MV-4-11 (cell line): ENCODE measurements around the gene FRMD4A.
"Not testable (repeated sequence)": the region's sequence is repeated elsewhere in the genome, so short reads cannot be mapped to it uniquely, and the experiment has no call there.

Source experiments
- DNase-seq: peaks from one replicate; lab custom pipeline; 2025; lab: John Stamatoyannopoulos, UW

The FRMD4A gene

DNA sequence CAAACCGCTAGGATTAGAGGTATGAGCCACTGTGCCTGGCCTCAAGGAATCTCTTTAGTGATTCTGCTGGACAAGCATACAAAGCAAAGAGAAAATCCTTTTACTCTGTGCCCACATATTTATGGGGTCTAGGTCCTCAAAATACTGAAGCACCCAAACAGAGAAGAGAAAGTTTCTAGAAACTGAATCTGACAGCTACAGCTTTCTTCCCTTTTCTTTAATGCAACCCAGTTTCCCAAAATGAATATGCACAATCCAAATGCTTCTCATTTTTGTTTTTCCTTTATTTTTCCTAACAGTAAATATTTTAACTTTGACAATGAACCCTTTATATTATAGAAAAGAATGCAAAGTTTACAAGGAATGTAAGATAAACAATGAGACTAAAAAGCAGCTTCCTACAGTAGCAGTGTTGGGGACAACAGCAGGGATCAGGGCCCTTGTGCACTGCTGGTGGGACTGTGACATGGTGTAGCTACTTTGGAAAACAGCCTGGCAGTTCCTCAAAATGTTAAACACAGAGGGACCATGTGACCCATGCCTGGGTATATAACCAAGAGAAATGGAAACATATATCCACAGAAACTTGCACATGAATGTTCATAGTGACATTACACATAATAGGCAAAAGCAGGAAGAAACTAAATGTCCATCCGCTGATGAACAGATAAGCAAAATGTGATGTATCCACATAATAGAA, 418.8 kb downstream of the FRMD4A start:
- DNase-seq, result peak; percentile 34

DNA sequence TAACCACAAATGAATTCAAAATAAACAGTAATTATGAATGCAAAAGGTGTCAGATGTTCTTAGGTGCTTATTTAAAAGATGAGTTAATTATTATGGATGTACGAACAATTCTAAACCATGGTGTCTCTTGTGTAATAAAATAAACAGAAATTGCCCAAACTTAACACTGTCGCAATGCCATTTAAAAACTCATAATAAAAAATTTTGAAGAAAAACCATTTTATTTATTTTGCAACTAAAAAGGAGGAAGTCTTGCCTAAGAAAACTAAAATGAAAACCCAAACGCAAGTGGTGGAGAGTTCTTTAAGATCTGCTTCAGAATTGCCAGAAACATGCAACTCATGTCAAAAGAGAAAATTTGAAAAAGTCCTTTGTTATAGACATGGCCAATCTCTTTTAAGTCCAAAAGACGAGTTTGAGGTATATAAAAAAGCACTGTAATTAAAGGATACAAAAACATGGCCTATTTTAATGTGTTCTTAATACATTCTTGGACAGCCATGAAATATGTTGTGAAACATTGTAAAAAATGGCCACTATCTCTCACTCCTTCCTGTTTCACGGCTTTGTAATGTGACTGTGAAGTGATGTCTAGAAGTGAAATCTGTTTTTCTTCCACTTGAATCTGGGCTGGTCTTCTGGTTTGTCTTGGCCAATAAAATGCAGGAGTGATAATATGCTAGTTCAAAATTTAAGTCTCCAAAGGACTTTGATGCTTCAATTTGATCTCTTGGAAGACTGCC, 421.0 kb downstream of the FRMD4A start:
- DNase-seq, result peak; percentile 67

DNA sequence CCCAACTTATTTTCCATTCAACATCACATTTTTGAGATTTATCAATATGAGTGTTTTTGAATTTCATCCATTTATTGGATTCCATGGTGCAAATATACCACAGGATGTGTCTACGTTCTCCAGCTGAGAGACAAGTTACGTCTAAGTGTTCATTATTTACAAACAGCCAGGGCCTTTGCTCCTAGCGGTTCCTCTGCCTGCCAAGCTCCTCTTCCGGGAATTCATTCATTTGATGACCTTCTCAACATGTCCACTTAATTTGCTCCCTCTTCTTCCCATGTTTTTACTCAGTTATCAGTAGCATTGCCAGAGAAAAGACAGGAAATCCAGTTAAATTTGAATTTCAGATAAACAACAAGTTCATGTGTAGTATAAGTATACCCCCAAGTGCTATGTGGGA, 422.2 kb downstream of the FRMD4A start:
- DNase-seq, result no peak

DNA sequence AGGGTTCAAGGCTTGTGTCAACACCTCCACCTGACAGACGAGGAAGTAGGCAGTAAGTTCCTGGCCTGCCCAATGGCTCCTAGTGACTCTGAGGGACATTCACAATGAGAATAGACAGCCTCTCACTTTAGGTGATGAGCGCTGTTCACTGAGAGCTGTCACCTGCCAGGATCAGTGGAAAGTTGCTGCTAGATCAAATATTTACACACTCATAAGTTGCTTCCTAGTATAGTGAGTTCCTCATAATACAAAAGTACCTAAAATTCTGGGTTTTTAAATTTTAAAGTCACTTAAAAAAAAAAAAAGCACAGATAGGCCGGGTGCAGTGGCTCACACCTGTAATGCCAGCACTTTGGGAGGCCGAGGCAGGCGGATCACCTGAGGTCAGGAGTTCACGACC, 423.2 kb downstream of the FRMD4A start:
- DNase-seq, result no peak

DNA sequence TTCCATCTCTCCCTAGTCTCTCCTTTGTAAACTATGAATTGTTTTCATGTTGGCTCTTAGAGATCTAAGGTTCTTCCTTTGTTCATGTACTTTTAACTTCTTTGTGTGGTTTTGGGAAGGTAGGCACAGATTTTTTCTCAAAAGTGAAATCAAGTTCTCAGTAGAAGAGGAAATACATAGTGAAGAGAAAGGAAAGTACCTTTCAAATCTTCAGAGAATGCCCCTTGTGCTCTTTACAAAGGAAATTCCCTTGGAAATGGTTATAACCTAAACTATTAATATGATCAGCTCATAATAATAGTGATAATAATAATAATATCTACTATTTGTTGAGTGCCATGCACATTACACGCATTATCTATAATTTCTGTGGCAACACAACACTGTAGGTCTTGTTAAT, 425.4 kb downstream of the FRMD4A start:
- DNase-seq, result no peak

DNA sequence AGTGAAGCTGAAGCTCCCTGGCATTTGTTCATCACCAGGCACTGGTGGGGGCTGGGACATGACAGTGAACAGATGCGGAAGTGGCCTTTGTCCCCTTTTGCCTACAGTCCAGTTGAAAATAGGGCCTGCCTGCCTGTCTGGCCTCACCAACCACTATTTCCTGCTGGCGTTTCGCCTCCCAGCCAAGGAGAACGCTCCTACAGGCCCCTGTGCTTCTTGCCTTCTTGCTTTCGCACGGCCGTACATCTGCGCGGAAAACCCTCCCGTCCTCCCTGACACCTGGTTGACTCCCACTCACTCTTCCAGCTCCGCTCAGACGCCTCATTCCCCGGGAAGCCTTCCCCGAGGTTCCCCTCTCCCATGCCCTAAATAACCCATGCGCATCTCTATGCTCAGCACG, 426.7 kb downstream of the FRMD4A start:
- peak; percentile 18 for DNase-seq

DNA sequence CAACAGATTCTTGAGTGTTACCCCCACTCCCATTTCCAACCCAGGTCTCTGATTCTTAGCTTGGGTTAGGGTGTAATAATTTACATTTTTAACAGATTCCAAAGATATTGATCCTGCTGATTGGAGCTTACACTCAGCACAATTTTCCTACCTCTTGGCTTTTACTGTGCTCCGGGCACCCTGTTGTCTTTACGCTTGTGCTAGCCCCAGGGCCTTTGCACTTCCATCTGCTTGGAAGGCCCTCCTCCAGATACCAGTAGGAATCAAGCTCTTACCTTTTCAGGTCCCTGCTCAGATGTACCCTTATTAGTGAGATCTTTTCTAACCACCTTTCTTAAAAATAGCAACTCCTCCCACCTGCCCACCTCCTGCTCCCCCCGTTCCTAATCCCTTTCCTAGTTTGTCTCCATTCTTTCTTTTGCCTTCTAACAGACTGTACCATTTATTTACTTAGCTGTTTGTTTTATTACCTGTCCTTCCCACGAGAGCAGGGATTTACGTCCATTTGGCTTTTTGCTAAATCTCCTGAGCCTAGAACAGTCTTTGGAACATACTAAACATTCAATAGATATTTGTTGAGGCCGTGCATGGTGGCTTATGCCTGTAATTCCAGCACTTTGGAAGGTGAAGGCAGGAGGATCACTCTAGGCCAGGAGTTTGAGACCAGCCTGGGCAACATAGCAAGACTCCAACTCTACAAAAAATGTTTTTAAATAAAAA, 427.7 kb downstream of the FRMD4A start:
- DNase-seq, result no peak

DNA sequence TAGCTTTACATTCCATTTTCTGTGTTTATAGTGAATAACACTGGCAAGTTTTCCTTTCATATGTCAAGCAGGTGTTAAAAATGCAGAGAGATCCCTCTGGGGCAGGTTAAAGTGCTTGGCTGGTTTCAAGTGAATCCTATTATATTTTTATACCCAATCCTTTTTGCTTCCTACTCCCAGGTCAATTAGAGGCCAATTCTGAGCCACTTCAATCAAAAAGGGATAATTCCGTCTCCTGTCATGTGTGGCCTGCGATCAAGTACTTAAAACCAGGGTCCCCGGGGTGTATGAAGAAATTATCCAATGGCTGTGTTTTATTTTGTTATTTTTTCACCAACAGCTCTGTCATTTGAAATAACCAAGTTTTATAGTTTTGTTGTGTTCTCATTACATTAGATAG, 430.8 kb downstream of the FRMD4A start:
- DNase-seq, result no peak

DNA sequence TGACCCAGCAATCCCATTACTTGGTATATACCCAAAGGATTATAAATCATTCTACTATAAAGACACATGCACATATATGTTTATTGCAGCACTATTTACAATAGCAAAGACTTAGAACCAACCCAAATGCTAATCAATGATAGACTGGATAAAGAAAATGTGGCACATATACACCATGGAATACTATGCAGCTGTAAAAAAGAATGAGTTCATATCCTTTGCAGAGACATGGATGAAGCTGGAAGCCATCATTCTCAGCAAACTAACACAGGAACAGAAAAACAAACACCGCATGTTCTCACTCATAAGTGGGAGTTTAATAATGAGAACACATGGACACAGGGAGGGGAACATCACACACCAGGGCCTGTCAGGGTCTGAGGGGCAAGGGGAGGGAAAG, 434.6 kb downstream of the FRMD4A start:
- not testable (repeated sequence) for DNase-seq

DNA sequence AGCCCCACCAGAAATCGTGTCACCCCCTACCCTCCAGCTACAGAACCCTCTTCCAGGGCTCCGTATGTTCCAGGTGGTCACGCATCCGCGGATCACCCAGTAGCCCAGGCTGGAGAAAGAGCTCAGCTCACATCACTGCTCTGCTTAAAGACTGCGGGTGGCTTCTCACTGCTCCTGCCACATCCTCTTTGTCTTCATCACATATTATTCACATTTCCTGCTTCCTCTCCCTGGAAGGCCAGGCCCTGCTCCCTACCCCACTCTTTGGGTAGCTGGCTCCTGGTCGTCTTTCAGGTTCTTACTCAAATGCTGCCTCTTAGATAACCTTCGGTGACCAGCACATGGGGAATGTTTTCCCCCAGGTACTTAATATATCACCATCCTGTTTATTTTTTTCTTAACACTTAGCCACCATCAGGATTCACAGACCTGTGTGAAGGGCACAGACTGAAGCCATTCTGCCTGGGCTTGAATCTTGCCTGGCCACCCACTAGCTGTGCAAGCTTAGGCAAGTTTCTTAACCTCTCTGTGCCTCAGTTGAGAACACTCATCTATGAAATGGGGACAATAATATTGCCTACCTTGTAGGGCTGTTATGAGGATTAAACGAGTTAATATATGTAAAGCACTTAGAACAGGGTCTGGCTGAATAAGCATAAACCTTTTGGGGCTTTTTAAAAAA, 436.2 kb downstream of the FRMD4A start:
- DNase-seq, result no peak

DNA sequence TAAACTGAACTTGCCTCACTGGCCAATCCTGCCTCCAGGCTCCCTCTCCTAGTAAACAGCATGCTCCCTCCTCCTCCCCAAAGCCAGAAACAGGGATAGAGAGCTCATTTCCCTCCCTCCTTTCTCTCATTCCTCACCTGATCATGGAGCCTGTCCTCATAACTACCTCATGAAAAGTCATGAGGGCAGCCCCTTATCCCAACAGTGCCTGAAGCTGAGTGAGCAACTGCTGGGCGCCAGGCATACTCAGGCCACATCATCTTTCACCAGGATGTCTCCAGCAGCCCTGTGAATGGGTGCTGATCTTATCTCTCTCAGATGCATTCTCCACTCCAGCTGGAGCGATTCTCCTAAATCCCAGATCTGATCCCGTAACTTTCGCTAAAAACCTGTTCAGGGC, 436.8 kb downstream of the FRMD4A start:
- DNase-seq, result no peak

DNA sequence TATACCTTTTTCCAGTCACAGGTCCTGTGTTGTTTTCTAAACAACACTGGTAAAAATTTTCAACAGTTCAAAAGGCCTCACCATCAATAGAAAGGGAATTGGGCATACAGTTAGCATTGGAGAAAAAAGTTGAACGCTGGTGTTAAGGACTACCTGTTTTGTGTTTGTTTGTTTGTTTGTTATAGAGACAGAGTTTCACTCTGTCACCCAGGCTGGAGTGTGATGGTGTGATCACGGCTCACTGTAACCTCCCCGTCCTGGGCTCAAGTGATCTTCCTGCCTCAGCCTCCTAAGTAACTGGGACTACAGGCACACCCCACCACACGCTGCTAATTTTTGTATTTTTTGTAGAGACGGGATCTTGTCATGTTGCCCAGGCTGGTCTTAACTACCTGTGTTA, 437.9 kb downstream of the FRMD4A start:
- DNase-seq, result no peak

DNA sequence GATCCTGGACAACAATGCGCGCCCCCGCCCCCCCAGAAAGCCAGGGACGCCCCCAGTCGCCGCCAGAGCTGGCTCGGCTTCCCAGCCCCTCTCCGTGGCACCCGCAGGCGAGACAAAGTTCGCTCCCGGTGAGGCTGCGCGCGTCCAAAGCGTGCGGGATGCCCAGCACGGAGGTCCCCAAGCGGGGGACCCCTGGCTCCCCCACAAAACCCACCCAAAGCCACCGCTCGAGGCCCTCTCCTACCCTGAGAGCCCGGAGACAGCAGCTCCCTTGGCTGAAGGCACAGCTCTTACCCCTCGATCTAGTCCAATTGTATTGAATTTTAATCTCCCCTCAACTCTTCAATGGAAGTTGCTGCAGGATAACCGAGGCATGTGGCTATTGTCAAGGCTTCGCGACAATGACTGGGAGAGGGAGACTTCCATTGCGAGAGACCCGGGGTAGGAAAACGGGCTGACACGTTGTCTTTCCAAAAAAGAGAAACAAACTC, 438.7 kb downstream of the FRMD4A start:
- no peak for DNase-seq

DNA sequence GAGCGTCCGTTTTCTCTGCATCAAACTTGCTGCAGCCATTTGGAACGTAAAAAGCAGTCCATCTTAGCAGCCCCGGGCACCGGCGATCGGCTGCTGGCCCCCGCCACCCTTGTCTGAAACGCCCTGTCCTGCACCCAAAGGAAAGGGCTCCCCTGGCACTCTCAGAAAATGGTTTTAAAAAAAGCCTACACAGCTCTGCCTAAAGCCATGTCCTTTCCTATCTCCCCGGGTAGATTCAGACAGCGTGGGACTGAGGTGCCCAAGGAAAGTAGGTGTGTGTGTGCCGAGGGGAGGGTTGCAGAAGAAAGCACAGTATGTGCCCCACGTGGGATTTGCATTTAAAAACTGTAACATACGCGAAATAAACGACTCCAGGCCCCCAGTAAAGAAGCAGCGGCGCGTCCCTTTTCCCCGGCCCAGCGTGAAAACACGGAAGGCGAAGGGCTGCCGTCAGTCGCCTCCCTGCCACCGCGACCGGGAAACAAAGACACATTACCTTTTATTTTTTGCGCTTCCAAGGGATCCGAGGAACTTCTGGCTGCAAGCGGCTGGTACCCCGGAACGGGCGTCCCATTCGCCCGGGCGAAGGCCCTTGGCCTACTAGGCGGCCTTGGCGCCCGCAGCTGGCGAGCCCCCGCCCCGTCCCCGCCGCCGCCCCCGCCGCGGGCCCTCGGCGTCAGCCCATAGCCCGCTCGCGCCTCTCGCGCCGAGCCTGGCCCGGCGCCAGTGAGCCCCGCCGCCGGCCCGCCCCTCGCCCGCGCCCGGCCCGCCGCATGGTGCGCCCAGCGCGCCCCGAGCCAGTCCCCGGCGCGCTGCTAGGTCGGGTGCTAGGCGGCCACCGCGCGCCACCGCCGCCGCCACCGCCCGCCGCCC, 439.4 kb downstream of the FRMD4A start:
- DNase-seq, result no peak

DNA sequence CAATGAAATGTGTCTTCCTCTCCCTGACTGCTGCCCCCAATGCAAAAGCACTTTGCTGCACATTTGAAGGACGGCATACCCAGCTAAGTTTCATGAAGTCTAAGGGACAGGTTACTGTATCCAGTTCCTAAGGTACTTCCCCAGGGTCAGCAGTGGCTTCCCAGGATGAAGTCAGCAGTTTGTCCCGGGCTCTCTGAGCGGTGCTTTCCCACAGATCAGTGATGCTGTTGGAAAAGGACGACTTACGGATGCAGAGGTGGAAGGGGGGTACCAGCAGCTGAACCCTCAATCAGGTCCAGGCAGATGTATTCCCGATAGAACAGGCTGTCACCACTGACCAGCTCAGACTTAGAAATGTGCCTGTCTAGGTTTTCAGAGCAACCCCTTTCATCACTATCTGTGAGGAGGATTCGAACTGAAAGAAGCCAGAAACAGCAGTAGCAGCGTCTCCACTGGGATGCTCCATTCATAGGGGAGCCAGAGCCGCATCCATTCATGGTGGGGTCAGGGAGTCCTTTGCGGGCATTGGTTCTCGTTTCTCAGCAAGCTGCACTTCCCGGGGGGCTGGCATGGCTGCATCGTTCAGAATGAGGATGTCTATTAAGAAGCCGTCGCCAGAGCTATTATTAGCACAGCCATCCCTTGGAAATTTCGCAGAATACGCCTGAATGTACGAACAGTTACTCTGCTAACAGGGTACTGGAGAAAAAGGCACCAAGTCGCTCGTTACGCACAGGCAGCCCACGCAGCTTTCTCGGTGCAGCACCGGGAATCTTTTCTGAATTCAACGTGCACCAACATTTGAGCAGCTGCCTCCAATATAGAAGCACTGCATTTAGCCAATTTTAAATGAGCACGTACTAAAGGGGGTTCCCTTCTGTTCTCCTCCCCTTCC, 440.2 kb downstream of the FRMD4A start:
- peak; percentile 9 for DNase-seq

DNA sequence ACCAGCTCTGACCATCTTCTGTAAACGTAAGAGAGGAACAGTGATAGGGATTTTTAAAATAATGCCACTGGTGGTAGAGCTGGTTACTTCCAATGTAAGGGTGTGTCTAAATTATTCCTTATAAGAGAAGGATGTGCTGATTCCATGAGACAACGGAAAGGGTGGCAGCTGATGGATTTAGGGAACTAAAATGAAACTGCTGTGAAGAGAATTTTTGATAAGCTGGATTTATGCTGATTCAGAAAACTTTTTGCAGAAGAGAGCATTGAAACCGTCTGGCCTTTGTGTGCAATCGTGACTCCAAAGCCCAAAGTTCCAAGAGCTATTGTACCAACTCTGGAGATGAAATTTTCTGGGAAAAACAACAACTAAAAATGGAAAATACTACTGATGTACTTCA, 443.0 kb downstream of the FRMD4A start:
- no peak for DNase-seq

DNA sequence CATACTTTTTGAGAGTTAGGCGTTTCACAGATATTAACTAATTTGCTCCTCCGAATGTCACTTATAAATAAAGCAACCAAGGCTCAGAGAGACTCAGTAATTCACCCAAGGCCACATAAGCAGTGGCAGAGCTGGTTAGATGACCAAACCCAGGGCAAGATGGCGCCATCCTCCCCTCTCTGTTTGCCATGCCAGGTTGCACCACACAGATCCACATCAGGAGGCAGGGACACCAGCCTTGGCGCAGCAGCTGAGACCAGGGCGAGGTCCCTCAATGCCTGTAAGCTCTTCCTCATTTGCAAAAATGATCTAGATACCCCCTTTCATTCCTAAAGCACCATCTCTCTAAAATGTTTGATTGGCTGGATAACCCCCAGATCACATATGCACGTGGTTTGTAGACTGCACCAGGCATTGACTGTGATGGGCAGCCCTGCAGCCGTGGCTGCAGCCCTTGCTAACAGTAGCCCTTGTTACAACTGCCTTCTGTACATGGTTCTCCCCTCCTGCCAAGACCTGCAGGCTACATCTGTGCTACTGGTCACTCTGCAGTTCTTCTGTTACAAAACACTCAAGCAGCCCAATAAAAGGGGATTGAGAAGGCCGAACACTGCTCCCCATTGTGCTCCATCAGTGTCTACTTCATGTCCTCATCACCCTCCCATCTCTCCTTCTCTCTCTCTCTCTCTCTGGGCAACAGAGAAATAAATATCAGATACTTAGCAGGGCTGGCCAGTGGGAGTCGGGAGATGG, 445.3 kb downstream of the FRMD4A start:
- DNase-seq, result no peak

DNA sequence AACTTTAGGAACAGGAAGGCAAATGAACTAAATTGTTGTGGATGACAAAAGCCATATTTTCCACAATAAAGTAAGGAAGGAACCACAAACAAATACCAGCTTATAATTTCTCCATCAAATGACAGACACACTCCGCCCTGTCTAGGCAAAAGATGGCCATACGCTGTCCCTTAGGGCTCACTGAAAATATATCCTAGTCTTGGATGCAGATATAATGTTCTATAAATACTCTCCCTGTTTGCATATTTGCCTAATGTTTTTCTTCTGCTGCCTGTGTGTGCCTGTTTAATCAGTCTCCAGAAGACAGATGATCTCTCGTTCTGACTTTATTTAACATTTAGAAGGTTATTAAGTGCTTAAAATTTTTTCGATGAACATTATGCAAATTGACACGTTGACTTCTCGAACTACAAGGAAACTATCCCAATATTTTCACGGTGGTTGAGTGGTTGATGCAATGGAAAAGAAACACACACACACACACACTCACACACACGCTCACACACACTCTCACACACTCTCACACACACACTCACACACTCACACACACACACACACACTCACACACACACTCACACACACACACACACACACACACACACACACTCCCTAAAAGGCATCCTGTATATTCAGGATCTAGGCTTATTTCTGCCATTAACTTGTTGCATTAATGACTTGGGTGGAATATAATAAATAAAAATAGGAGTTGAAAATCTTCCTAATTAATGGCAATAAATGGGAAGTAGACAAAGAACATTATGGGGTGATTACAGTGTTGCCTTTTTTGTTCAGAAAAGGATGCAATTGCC, 446.9 kb downstream of the FRMD4A start:
- no peak for DNase-seq
